ENCODE measurements around the gene HS3ST3B1. TPM values are rescaled to one million over a fixed set of nuclear protein-coding genes. Genes with fewer than 3 reads are reported as not detected.
A peak's percentile ranks its signal among the peaks of the same experiment; 100 is the strongest.

Gene HS3ST3B1
- total RNA-seq, 1 experiment from 2014 or later, result 3.8 TPM

GRCh38 chr17:14297161-14297851 lies 3.6 kb upstream of the HS3ST3B1 start:
- Mint-ChIP-seq H3K4me3 (ENCODE audit: unreplicated experiment) (peak overlapping the region; percentile 46), H3K27me3 (ENCODE audit: insufficient read depth, unreplicated experiment) (peaks cover 24% of the 10 kb centered on the region), H3K36me3 (ENCODE audit: insufficient read depth, unreplicated experiment) (peaks cover 12% of the 10 kb centered on the region), H3K27ac (ENCODE audit: low read depth, unreplicated experiment) (no peak overlapping the region), H3K4me1 (ENCODE audit: insufficient read depth, unreplicated experiment) (peaks cover 13% of the 10 kb centered on the region), H3K9me3 (ENCODE audit: unreplicated experiment) (no peaks in the 10 kb centered on the region)
- intact Hi-C loops (cut with micrococcal nuclease), result no loop called here
- DNase-seq (ENCODE audit: unreplicated experiment), result no peak
- ChIA-PET CTCF (interaction anchor here (0.8 to 1.2 kb wide), 2 partner anchors 230 to 699 kb away, joined by 3 to 4 read pairs; no protein-coding TSS in a partner anchor), POLR2A (no interaction called here)
- BruUV-seq (replicated peaks), result no TSS peak
- peak; percentile 15 for TF ChIP-seq CTCF (IDR thresholded peaks at IDR 0.05; ENCODE audit: unreplicated experiment)

- ChIA-PET POLR2A (interaction anchor here (3.9 kb wide), 1 partner anchor 245 kb away, joined by 28 read pairs; no protein-coding TSS in a partner anchor), CTCF (interaction anchor here (0.5 to 1.2 kb wide), 7 partner anchors 72 to 702 kb away, joined by 3 read pairs; no protein-coding TSS in a partner anchor)
Measured at GRCh38 chr17:14298221-14298946, 2.5 kb upstream of the HS3ST3B1 start.

GRCh38 chr17:14298947-14299279 lies 2.0 kb upstream of the HS3ST3B1 start:
- no TSS peak for BruUV-seq (replicated peaks)
- ChIA-PET POLR2A (interaction anchor here (3.9 kb wide), 1 partner anchor 245 kb away, joined by 28 read pairs; no protein-coding TSS in a partner anchor), CTCF (interaction anchor here (0.5 to 1.2 kb wide), 6 partner anchors 73 to 703 kb away, joined by 3 read pairs; no protein-coding TSS in a partner anchor)
- Mint-ChIP-seq H3K27ac (ENCODE audit: low read depth, unreplicated experiment) (no peak overlapping the region), H3K36me3 (ENCODE audit: insufficient read depth, unreplicated experiment) (peaks cover 12% of the 10 kb centered on the region), H3K4me1 (ENCODE audit: insufficient read depth, unreplicated experiment) (peaks cover 13% of the 10 kb centered on the region), H3K9me3 (ENCODE audit: unreplicated experiment) (no peaks in the 10 kb centered on the region), H3K4me3 (ENCODE audit: unreplicated experiment) (peak overlapping the region; percentile 90), H3K27me3 (ENCODE audit: insufficient read depth, unreplicated experiment) (peaks cover 24% of the 10 kb centered on the region)
- intact Hi-C loops (cut with micrococcal nuclease), result no loop called here
- no peak for TF ChIP-seq CTCF (IDR thresholded peaks at IDR 0.05; ENCODE audit: unreplicated experiment)
- no peak for DNase-seq (ENCODE audit: unreplicated experiment)

More at GRCh38 chr17:14298221-14298946, 2.5 kb upstream of the HS3ST3B1 start:
- no peaks in the 10 kb centered on the region for H3K9me3 Mint-ChIP-seq (ENCODE audit: unreplicated experiment)
- H3K36me3 Mint-ChIP-seq (ENCODE audit: insufficient read depth, unreplicated experiment), result peaks cover 12% of the 10 kb centered on the region
- H3K27ac Mint-ChIP-seq (ENCODE audit: low read depth, unreplicated experiment), result no peak overlapping the region
- H3K4me1 Mint-ChIP-seq (ENCODE audit: insufficient read depth, unreplicated experiment), result peaks cover 13% of the 10 kb centered on the region
- peak overlapping the region; percentile 90 for H3K4me3 Mint-ChIP-seq (ENCODE audit: unreplicated experiment)
- intact Hi-C loops (cut with micrococcal nuclease), result no loop called here
- DNase-seq (ENCODE audit: unreplicated experiment), result no peak
- BruUV-seq (replicated peaks), result no TSS peak
- TF ChIP-seq CTCF (IDR thresholded peaks at IDR 0.05; ENCODE audit: unreplicated experiment), result no peak
- H3K27me3 Mint-ChIP-seq (ENCODE audit: insufficient read depth, unreplicated experiment), result peaks cover 24% of the 10 kb centered on the region

Data from MCF 10A (cell line).